Fibroblast of villous mesenchyme (primary cell): ENCODE results near the gene DLX4. TPM values are rescaled to one million over a fixed set of nuclear protein-coding genes. Genes with fewer than 3 reads are reported as not detected.

Experiments
- DNase-seq: peaks from one replicate; pipeline ENCODE4 v3.0.0-alpha.2; 2010; ENCODE audit warnings: low read depth
- H3K4me3 ChIP-seq: 2 replicates; pipeline ENCODE4 v1.5.1; 2011; ENCODE audit warnings: low read depth, mild to moderate bottlenecking, low read length
- total RNA-seq: library from RNA; depleted of rRNA; stranded (reverse); fragments of >200 nt; gene quantifications from 2 replicates; pipeline ENCODE4 v1.2.3, GENCODE V29; 2012
- TF ChIP-seq, protein P1 (sequence below): IDR thresholded peaks from 2 replicates; pipeline ENCODE4 v1.5.1; 2012; ENCODE audit warnings: low read depth, mild to moderate bottlenecking, low read length; ENCODE audit not compliant: insufficient read depth

The DLX4 gene
- total RNA-seq, 1 donor: not detected

DNA sequence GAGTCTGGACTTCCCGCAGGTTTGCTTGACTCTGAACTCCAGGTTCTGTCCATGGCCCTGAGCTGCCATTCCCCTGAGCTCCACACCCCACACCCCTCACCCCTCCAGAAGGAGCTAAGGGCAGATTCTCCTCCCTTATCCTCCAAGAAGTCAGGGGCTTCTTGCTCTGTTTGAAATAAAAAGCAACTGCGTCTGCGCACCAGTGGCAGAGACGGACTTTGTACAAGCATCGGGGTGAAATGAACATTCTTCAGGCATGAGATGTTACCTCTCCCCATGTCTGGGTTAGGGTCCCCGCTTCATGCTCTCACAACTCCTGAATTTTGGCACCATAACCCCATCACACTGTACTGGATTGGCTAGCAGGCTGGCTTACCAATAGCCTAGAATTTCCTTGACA lies 36.1 kb upstream of the DLX4 start:
- H3K4me3 ChIP-seq: no peak overlapping the region
- TF ChIP-seq, protein P1, sequence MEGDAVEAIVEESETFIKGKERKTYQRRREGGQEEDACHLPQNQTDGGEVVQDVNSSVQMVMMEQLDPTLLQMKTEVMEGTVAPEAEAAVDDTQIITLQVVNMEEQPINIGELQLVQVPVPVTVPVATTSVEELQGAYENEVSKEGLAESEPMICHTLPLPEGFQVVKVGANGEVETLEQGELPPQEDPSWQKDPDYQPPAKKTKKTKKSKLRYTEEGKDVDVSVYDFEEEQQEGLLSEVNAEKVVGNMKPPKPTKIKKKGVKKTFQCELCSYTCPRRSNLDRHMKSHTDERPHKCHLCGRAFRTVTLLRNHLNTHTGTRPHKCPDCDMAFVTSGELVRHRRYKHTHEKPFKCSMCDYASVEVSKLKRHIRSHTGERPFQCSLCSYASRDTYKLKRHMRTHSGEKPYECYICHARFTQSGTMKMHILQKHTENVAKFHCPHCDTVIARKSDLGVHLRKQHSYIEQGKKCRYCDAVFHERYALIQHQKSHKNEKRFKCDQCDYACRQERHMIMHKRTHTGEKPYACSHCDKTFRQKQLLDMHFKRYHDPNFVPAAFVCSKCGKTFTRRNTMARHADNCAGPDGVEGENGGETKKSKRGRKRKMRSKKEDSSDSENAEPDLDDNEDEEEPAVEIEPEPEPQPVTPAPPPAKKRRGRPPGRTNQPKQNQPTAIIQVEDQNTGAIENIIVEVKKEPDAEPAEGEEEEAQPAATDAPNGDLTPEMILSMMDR: no peak
- no peak for DNase-seq

DNA sequence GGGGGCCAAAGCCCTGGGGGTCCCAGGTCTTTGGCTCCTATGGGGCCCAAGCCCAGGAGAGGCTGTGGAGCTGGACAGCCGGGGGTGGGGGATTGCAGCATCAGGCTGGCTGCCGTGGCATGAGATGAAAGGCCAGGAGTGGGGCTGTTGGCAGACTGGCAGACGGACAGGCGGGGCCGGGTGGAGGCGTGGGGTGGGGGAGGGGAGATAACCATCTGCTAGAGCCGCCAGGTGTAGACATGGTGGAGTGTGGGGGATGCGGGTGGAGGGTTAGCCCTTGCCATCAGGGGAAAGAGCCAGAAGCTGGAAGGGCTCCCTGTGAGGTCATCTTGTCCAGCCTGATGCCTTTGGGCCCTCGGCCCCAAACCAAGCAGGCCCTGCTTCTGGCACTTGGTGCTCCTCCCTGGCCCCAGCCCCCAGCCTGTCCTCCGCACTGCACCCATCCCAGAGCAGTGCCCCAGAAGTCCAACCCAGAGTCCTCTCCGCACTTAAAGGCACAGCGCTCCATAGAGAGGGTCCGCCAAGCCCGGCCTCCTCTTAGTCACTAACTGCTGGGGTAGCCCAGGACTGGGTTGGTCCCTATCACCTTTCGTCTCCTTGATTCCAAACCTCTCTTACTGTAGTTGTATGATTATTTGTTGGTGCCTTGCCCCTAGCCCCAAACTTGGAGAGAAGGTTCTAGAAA lies 33.3 kb upstream of the DLX4 start:
- no peak overlapping the region for H3K4me3 ChIP-seq
- DNase-seq: no peak
- TF ChIP-seq, protein P1: no peak

DNA sequence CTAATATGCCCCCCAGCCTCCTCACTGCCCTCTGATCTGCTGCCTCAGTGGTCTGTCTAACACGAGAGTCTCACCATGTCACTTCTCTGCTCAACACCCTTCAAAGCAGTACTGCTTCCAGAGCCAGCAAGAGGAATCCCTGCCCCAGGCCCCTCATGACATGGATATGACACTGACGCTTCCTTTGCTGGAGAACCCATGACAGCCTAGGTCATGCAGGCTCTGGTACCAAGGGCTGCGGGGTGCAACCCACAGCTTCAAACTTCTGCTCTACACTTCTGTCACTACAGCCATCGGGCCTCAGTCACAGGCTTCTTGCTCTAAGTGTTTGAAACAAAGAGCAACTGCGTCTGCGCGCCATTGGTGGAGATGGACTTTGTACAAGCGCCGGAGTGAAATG lies 32.6 kb upstream of the DLX4 start:
- TF ChIP-seq, protein P1: no peak
- no peak overlapping the region for H3K4me3 ChIP-seq
- no peak for DNase-seq

DNA sequence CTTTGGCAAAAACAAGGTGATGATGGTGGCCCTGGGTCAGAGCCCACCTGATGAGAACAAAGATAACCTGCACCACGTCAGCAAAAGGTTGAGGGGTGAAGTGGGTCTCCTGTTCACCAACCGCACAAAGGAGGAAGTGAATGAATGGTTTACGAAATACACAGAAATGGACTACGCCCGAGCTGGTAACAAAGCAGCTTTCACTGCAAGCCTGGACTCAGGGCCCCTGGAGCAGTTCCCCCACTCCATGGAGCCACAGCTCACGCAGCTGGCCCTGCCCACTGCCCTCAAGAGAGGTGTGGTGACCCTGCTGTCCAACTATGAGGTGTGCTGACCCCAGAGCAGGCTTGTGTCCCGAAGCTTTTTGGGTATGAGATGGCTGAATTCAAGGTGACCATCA lies 29.7 kb upstream of the DLX4 start:
- DNase-seq: no peak
- H3K4me3 ChIP-seq: no peak overlapping the region
- TF ChIP-seq, protein P1: no peak

DNA sequence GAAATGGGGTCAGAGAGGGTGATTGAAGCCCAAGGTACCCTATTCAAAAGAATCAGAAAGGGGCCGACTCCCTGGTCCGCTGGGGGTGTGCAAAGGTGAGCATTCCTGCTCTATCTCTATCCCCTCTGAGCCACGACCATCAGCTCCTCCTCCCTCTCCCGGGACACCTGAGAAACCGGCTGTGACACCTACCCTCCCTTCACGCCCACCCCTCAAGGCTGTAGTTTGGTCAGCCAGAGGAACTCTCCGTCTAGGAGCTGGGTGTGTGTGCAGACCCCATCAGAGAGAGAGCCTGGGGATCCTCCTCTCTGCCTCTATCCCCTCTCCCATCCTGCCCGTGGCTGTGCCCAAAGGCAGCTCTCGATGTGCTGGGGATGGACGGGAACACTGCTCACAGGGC lies 27.6 kb upstream of the DLX4 start:
- TF ChIP-seq, protein P1: no peak
- no peak for DNase-seq
- no peak overlapping the region for H3K4me3 ChIP-seq

DNA sequence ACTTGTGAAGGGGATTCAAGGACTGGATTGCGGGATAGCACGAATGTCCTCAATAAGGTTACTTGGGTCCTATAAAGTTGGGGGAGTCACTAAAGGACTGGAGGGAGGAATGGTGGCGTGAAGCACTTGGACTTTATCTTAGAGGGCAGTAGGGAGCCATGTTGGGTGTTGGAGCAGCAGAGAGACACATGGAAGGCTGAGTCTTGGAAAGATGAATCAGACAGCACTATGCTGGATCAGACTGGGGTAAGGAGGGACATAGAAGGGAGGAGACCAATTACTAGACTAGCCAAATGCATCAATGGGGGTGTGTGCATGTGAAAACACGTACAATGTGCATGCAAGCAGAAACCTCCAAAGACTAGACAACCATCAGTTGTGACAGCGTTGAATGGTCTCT lies 26.0 kb upstream of the DLX4 start:
- H3K4me3 ChIP-seq: no peak overlapping the region
- TF ChIP-seq, protein P1: no peak
- no peak for DNase-seq
